HG03108 (cell line): ENCODE data around the gene STRAP.
"Not testable (repeated sequence)": the region's sequence is repeated elsewhere in the genome, so short reads cannot be mapped to it uniquely, and the experiment has no call there.

ENCODE experiments used
- ATAC-seq: cut with Tn5 transposase; IDR thresholded peaks from one replicate; pipeline ENCODE4 v1.9.1; 2021; ENCODE audit warnings: moderate library complexity; ENCODE audit not compliant: unreplicated experiment

Gene STRAP

GRCh38 chr12:15919418-15919817, 37.2 kb downstream of the STRAP start:
- no peak for ATAC-seq

- no peak for ATAC-seq
Measured at GRCh38 chr12:15924956-15925355, 42.8 kb downstream of the STRAP start.

GRCh38 chr12:15928346-15928745, 46.2 kb downstream of the STRAP start:
- no peak for ATAC-seq

GRCh38 chr12:15928870-15929571, 46.8 kb downstream of the STRAP start:
- no peak for ATAC-seq

GRCh38 chr12:15931590-15932053, 49.4 kb downstream of the STRAP start:
- ATAC-seq = peak; percentile 59

- ATAC-seq = no peak
Measured at GRCh38 chr12:15932327-15932726, 50.1 kb downstream of the STRAP start.

- ATAC-seq = no peak
Measured at GRCh38 chr12:15932971-15933370, 50.8 kb downstream of the STRAP start.

GRCh38 chr12:15933751-15934150, 51.6 kb downstream of the STRAP start:
- ATAC-seq = no peak

- ATAC-seq = no peak
Measured at GRCh38 chr12:15936751-15937150, 54.6 kb downstream of the STRAP start.

GRCh38 chr12:15937902-15938301, 55.7 kb downstream of the STRAP start:
- no peak for ATAC-seq

- ATAC-seq = no peak
Measured at GRCh38 chr12:15939111-15939510, 56.9 kb downstream of the STRAP start.

- ATAC-seq = no peak
Measured at GRCh38 chr12:15942475-15942874, 60.3 kb downstream of the STRAP start.

- ATAC-seq = not testable (repeated sequence)
Measured at GRCh38 chr12:15943519-15943918, 61.3 kb downstream of the STRAP start.

GRCh38 chr12:15948461-15948860, 66.3 kb downstream of the STRAP start:
- not testable (repeated sequence) for ATAC-seq
